Stimulated activated naive CD8-positive, alpha-beta T cell treated with anti-CD3 and anti-CD28 coated beads, Interleukin-15, Interleukin-2, amounts not matched to agents 100 ng/mL and 50 ng/mL, for 24 hours (primary cell): ENCODE measurements around the gene IL17RB.

ENCODE experiments used
- H3K27ac Mint-ChIP-seq: one replicate; pipeline ENCODE4 v1.8.0; 2021; ENCODE audit warnings: mild to moderate bottlenecking, mixed read lengths
- H3K27me3 Mint-ChIP-seq: one replicate; pipeline ENCODE4 v1.8.0; 2021; ENCODE audit warnings: mixed read lengths
- H3K36me3 Mint-ChIP-seq: one replicate; pipeline ENCODE4 v1.8.0; 2021; ENCODE audit warnings: low read depth, mixed read lengths
- H3K4me1 Mint-ChIP-seq: one replicate; pipeline ENCODE4 v1.8.0; 2021; ENCODE audit warnings: low read depth, mixed read lengths
- H3K4me3 Mint-ChIP-seq: one replicate; pipeline ENCODE4 v1.8.0; 2021; ENCODE audit warnings: mild to moderate bottlenecking, mixed read lengths
- H3K9me3 Mint-ChIP-seq: one replicate; pipeline ENCODE4 v1.8.0; 2021; ENCODE audit warnings: mixed read lengths

Gene IL17RB

DNA sequence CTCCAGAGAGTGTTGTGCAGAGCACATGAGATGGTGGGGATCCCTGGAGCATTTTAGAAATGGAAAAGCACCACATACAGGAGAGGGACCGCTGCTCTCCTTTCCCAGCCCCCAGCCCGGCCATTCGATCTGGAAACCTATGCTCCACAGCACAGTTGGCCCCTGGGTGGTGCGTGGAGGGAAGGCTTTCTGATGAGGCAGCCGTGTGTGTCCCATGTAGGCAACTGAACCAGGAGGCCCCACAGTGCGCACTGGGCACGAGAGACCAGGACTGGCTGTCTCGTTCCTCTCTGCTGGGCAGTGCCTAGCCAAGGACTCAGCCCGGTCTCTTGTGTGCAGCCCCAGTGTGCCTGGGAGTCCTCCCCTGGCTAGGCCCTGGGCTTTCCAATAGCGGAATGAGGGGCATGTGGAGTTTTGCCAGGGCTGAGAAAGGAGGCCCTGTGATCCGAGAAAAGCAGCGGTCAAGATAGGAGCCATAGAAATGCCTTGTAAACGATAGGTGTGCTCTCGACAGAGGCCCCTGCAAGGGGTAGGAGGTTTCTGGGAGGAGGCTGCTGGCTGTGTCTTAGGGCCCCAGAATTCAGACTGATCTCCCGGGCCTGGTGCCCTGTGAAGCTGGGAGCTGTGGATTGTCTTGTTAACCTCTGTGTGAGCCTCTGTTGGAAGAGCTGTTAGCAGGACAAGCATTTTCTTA is 39.1 kb upstream of the IL17RB start:
- H3K9me3 Mint-ChIP-seq: no peaks in the 10 kb centered on the region
- H3K4me3 Mint-ChIP-seq: no peak overlapping the region
- H3K36me3 Mint-ChIP-seq: no peaks in the 10 kb centered on the region
- peaks cover 8% of the 10 kb centered on the region for H3K27me3 Mint-ChIP-seq
- no peak overlapping the region for H3K27ac Mint-ChIP-seq
- H3K4me1 Mint-ChIP-seq: no peaks in the 10 kb centered on the region

DNA sequence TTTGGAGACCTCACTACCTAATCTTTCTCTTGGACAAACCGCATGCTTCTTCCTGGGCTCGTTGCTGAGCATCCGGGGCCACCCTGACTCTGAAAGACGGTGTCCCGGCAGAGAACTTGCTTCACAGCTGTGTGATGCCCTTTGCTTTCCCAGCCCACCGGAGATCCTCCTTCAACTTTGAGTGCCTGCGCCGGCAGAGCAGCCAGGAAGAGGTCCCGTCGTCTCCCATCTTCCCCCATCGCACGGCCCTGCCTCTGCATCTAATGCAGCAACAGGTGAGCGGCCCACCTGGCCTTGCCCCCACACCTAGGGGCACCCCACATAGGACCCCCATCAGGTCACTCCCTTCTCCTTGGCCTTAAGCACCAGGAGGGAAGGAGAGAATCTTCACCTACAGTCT is 37.9 kb upstream of the IL17RB start:
- no peak overlapping the region for H3K4me3 Mint-ChIP-seq
- H3K27ac Mint-ChIP-seq: no peak overlapping the region
- H3K4me1 Mint-ChIP-seq: no peaks in the 10 kb centered on the region
- no peaks in the 10 kb centered on the region for H3K36me3 Mint-ChIP-seq
- H3K27me3 Mint-ChIP-seq: peaks cover 8% of the 10 kb centered on the region
- H3K9me3 Mint-ChIP-seq: no peaks in the 10 kb centered on the region

DNA sequence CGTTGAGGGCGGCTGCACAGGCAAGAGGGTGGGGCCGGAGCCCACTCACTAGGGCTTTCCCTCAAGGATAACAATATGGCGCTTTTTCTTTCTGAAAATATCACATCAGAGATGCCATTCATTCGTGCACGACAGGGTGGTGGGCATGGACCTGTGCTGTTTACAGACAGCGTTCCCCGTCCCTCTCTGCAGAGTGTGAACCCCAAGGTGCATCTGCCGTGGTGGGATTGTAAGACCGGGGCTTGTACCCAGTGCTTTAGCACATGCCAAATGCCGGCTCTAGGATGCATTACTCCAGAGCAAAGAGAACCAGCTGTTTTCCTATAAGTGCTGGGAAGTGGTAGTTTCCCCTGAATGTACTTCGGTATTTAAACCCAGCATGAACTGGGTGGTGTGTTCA is 37.1 kb upstream of the IL17RB start:
- H3K27me3 Mint-ChIP-seq: peaks cover 8% of the 10 kb centered on the region
- H3K4me1 Mint-ChIP-seq: no peaks in the 10 kb centered on the region
- no peak overlapping the region for H3K4me3 Mint-ChIP-seq
- H3K27ac Mint-ChIP-seq: no peak overlapping the region
- no peaks in the 10 kb centered on the region for H3K9me3 Mint-ChIP-seq
- H3K36me3 Mint-ChIP-seq: no peaks in the 10 kb centered on the region

DNA sequence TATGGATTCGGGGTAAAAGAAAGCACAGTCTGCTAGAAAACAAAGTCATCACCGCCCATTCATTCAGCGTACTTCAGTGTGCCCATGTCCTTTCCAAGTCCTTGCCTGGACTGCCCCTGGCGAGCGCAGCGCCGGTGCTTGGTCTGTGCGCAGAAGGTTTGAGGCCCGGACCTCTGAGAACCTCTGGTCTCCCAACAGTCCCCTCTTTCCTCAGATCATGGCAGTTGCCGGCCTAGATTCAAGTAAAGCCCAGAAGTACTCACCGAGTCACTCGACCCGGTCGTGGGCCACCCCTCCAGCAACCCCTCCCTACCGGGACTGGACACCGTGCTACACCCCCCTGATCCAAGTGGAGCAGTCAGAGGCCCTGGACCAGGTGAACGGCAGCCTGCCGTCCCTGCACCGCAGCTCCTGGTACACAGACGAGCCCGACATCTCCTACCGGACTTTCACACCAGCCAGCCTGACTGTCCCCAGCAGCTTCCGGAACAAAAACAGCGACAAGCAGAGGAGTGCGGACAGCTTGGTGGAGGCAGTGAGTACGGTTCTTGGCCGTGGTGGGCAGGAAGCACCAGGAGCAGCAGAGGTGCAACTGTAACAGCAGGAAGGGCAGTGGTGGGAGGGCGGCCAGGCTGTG is 36.5 kb upstream of the IL17RB start:
- H3K4me1 Mint-ChIP-seq: no peaks in the 10 kb centered on the region
- no peaks in the 10 kb centered on the region for H3K9me3 Mint-ChIP-seq
- peaks cover 8% of the 10 kb centered on the region for H3K27me3 Mint-ChIP-seq
- H3K27ac Mint-ChIP-seq: no peak overlapping the region
- H3K4me3 Mint-ChIP-seq: no peak overlapping the region
- H3K36me3 Mint-ChIP-seq: no peaks in the 10 kb centered on the region

DNA sequence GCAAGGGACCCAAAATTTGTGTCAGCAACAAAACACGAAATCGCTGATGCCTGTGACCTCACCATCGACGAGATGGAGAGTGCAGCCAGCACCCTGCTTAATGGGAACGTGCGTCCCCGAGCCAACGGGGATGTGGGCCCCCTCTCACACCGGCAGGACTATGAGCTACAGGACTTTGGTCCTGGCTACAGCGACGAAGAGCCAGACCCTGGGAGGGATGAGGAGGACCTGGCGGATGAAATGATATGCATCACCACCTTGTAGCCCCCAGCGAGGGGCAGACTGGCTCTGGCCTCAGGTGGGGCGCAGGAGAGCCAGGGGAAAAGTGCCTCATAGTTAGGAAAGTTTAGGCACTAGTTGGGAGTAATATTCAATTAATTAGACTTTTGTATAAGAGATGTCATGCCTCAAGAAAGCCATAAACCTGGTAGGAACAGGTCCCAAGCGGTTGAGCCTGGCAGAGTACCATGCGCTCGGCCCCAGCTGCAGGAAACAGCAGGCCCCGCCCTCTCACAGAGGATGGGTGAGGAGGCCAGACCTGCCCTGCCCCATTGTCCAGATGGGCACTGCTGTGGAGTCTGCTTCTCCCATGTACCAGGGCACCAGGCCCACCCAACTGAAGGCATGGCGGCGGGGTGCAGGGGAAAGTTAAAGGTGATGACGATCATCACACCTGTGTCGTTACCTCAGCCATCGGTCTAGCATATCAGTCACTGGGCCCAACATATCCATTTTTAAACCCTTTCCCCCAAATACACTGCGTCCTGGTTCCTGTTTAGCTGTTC is 35.0 kb upstream of the IL17RB start:
- Mint-ChIP-seq H3K27ac (no peak overlapping the region), H3K36me3 (no peaks in the 10 kb centered on the region), H3K27me3 (peaks cover 8% of the 10 kb centered on the region), H3K9me3 (no peaks in the 10 kb centered on the region), H3K4me3 (no peak overlapping the region), H3K4me1 (no peaks in the 10 kb centered on the region)

DNA sequence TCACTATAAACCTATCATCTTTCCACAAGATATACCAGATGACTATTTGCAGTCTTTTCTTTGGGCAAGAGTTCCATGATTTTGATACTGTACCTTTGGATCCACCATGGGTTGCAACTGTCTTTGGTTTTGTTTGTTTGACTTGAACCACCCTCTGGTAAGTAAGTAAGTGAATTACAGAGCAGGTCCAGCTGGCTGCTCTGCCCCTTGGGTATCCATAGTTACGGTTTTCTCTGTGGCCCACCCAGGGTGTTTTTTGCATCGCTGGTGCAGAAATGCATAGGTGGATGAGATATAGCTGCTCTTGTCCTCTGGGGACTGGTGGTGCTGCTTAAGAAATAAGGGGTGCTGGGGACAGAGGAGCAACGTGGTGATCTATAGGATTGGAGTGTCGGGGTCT is 33.9 kb upstream of the IL17RB start:
- Mint-ChIP-seq H3K36me3 (no peaks in the 10 kb centered on the region), H3K27me3 (peaks cover 5% of the 10 kb centered on the region), H3K4me1 (no peaks in the 10 kb centered on the region), H3K4me3 (no peak overlapping the region), H3K9me3 (no peaks in the 10 kb centered on the region), H3K27ac (no peak overlapping the region)

DNA sequence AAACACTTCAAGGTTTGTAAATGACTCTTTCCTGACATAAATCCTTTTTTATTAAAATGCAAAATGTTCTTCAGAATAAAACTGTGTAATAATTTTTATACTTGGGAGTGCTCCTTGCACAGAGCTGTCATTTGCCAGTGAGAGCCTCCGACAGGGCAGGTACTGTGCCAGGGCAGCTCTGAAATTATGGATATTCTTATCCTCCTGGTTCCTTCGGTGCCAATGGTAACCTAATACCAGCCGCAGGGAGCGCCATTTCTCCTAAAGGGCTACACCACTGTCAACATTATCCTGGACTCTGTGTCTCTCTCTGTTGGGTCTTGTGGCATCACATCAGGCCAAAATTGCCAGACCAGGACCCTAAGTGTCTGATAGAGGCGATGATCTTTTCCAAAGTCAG is 33.1 kb upstream of the IL17RB start:
- no peaks in the 10 kb centered on the region for H3K9me3 Mint-ChIP-seq
- no peak overlapping the region for H3K27ac Mint-ChIP-seq
- no peaks in the 10 kb centered on the region for H3K36me3 Mint-ChIP-seq
- peaks cover 5% of the 10 kb centered on the region for H3K27me3 Mint-ChIP-seq
- no peak overlapping the region for H3K4me3 Mint-ChIP-seq
- no peaks in the 10 kb centered on the region for H3K4me1 Mint-ChIP-seq

DNA sequence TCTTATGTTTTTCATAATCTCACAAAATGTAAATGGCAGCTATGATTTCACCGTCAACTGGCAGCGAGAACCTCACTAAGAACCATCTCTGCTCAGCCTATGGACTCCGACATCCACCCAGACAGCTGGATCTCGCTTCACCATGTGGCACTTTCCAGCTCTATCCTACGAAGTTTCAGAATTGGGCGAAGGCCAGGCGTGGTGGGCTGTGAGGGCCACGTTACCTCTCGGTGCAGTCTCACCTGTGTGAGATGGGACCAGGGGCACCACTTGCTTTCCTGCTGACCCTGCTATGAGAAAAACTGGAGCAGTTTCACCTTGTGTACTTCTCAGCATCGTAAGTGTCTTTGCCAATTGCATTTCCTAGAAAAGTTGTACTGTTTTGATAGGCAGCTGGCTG is 32.5 kb upstream of the IL17RB start:
- Mint-ChIP-seq H3K4me1 (no peaks in the 10 kb centered on the region), H3K4me3 (no peak overlapping the region), H3K9me3 (no peaks in the 10 kb centered on the region), H3K27ac (no peak overlapping the region), H3K27me3 (no peaks in the 10 kb centered on the region), H3K36me3 (no peaks in the 10 kb centered on the region)

DNA sequence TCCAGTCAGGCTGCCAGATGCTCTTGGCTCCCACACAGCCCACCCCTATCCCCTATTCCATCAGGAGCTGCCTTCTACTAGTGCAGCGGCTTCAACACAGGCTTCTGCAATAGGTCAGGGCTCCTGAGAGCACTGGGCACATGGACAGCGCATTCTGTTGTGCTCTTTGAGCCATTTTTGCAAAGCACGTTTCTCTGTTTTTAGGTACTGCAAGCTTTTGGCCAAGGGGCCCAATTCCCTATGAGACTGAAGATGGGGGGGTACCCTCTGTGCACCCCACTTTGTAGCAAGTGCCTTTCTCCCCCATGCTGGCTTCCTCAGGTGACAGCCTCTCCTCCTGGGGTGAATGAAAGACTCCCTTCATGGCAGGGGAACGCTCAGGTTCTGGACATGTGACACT is 31.3 kb upstream of the IL17RB start:
- Mint-ChIP-seq H3K27ac (no peak overlapping the region), H3K27me3 (no peaks in the 10 kb centered on the region)

DNA sequence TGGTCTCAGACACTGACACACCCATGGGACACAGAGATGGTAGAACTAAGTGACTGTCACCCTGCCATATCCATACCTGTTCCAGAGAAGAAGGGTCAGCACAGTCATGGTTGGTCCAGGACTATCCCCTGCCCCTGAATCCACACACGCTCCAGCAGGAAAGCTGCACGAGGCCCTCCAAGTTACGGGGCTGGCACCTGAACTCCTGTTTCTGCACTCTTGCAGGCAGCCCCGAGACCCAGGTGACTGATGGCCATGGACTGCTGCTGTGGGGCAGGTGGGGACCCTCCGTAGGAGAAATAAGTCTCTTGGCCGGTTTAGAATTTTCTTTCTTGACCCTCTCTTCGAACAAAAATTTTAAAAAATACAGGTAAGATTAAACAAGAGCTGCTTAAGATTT is 30.7 kb upstream of the IL17RB start:
- H3K4me3 Mint-ChIP-seq: no peak overlapping the region
- no peaks in the 10 kb centered on the region for H3K4me1 Mint-ChIP-seq
- H3K27ac Mint-ChIP-seq: no peak overlapping the region
- no peaks in the 10 kb centered on the region for H3K9me3 Mint-ChIP-seq
- H3K36me3 Mint-ChIP-seq: no peaks in the 10 kb centered on the region
- H3K27me3 Mint-ChIP-seq: no peaks in the 10 kb centered on the region

More for the DNA sequence above, 31.3 kb upstream of the IL17RB start:
- Mint-ChIP-seq H3K9me3 (no peaks in the 10 kb centered on the region), H3K4me3 (no peak overlapping the region), H3K36me3 (no peaks in the 10 kb centered on the region), H3K4me1 (no peaks in the 10 kb centered on the region)

DNA sequence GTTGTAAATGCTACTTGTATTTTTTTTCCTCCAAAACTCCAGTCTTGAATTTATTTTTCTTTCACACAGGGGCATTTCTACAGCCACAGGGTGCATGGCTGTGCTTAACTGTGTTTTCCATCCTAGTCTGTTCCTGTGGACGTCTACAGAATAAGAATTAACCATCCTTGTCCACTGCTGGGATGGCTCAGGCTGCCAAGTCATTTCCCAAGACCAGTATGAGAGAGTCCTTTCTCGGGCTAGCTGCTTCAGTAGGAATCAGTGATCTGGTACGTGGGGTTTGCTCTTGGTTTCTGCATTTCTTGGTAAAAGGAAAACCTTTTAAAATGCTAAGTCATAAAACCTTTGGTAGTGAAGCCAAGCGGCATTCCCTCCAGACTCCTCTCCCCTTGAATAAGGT is 29.9 kb upstream of the IL17RB start:
- Mint-ChIP-seq H3K36me3 (no peaks in the 10 kb centered on the region), H3K27me3 (no peaks in the 10 kb centered on the region), H3K4me1 (no peaks in the 10 kb centered on the region), H3K27ac (no peak overlapping the region), H3K9me3 (no peaks in the 10 kb centered on the region), H3K4me3 (no peak overlapping the region)

DNA sequence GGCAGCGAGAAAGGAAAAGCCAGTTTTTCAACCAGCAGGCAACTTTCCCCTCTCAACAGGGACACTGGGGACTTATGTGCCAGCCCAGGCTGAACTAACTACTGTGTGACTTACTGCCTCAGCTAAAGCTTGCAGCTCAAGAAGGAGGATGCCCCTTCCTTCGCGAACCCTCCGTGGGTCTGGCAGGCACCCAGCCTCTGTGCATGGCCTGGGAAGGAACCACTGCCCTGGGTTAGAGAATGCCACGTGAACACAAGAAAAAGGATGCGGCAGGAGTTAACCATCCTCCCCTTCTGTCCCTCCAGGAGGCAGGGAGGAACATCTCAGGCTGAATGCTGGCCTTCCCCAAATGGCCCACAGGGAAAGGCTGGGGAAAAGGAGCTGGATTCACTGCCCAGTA is 29.2 kb upstream of the IL17RB start:
- Mint-ChIP-seq H3K4me3 (no peak overlapping the region), H3K36me3 (no peaks in the 10 kb centered on the region), H3K27ac (no peak overlapping the region), H3K9me3 (no peaks in the 10 kb centered on the region), H3K27me3 (no peaks in the 10 kb centered on the region), H3K4me1 (no peaks in the 10 kb centered on the region)

DNA sequence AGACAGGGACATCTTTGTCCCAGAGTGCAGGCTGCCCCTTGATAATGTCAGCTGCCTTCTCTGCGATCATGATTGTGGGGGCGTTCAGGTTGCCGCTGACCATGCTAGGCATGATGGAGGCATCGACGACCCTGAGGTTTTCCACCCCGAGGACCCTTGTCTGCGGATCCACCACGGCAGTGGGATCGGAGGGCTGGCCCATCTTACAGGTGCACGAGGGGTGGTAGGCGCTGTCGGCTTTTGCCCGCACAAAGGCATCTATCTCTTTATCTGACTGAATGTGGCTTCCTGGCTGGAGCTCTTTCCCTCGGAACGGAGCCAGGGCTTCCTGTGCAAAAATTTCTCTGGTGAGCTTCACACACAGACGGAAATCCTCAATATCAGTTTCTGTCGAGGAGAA is 28.6 kb upstream of the IL17RB start:
- Mint-ChIP-seq H3K36me3 (no peaks in the 10 kb centered on the region), H3K4me1 (no peaks in the 10 kb centered on the region), H3K27ac (no peak overlapping the region), H3K9me3 (no peaks in the 10 kb centered on the region), H3K27me3 (no peaks in the 10 kb centered on the region), H3K4me3 (no peak overlapping the region)

DNA sequence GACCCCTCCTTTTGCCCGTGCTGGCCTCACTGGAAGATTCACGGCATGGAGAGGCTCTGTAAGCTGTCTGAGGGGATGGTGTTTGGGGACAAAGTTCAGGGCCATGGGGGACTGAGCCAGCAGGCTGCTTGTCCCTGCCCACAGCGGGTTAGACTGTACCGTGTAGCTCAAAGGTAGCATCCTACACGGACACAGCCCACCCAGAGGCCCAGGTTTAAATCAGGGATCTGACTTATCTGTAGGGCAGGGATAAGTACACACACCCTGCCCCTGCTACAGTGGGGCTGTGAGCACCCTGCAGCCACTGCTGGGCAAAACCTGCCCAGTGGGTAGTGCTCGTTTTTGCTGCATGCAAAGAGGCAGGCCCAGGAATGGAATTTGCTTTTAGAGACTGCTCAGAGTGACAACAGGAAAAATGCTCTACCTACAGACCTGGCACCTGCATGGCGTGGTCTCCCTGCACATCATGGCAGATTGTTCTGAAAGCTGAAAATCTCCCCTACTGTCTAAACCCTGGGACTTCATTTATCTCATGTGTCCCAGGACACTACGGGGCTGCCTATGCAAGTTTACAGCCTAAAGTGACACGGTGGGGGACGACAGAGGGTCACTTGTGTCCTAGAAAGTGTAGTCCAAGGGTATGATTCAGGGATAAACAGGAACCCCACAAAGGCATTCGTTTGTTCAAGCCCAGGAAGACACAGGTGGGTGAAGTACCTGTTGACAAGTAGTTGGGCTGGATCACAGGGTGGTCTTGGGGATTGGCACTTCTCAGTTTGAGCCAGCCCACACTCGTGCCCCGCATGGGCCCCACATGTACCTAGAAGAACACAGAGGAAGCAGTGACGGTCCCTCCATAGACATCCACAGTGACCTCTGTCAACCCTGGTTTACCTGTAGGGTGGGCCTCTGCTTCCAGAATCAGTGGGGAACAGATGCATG is 27.9 kb upstream of the IL17RB start:
- Mint-ChIP-seq H3K4me3 (no peak overlapping the region), H3K4me1 (no peaks in the 10 kb centered on the region), H3K36me3 (no peaks in the 10 kb centered on the region), H3K27ac (no peak overlapping the region), H3K9me3 (no peaks in the 10 kb centered on the region), H3K27me3 (no peaks in the 10 kb centered on the region)
